K562 treated with DMSO at 1 percent for 24 hours (cell line): ENCODE results near the gene MYLK. TPM values are rescaled to one million over a fixed set of nuclear protein-coding genes. Genes with fewer than 3 reads are reported as not detected.

Experiments used
- total RNA-seq: library from RNA; unstranded; fragments of 300-600 nt; gene quantifications from 2 replicates; pipeline ENCODE4 v1.2.3, GENCODE V29; 2022; ENCODE audit warnings: low read depth; ENCODE audit not compliant: insufficient read depth

MYLK gene
- total RNA-seq: 0.14 TPM in 1 of 2 replicates, not detected in the other

GRCh38 chr3:123884203-123884831 is at the start of gene MYLK:
TSS of gene MYLK (minus strand) at chr3:123884332. CDS start at chr3:123793841, 90,491 bp downstream.

GRCh38 chr3:123584988-123585937 is 298.9 kb downstream of the MYLK start, which contains the start of gene HACD2:
TSS of gene HACD2 (minus strand) at chr3:123585053. CDS start at chr3:123585027, 26 bp downstream.

Other genes with a start within 250 kb of the MYLK start
- 16.7 and 22.1 TPM in 2 replicates for gene CCDC14, start 76.9 kb upstream of the MYLK start, total RNA-seq
- not detected in 2 replicates for gene ROPN1, start 107.8 kb upstream of the MYLK start, total RNA-seq
- 6.0 and 6.3 TPM in 2 replicates for gene KALRN, start 149.0 kb upstream of the MYLK start, total RNA-seq